ENCODE measurements around the gene ARFGEF3.

ARFGEF3 gene

DNA sequence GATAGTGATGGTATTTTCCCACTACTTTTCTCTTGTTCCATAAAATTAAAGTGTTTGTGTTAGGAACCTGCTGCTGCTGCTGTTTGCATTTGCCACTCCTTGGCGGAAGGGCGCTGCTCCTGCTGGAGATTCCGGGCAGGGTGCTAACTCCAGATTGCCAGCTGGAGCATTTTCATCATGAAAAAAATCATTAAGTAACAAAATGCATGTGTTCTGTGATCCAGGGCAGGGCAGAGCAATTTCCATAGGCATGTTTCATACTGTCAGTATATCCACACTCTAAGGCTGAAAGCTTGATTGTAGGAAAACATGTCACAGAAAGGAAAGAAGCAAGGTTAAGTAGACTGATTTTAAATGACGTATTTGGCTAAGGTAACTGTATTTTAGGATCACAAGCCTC, 32.5 kb downstream of the ARFGEF3 start:
- TF ChIP-seq, protein P1, sequence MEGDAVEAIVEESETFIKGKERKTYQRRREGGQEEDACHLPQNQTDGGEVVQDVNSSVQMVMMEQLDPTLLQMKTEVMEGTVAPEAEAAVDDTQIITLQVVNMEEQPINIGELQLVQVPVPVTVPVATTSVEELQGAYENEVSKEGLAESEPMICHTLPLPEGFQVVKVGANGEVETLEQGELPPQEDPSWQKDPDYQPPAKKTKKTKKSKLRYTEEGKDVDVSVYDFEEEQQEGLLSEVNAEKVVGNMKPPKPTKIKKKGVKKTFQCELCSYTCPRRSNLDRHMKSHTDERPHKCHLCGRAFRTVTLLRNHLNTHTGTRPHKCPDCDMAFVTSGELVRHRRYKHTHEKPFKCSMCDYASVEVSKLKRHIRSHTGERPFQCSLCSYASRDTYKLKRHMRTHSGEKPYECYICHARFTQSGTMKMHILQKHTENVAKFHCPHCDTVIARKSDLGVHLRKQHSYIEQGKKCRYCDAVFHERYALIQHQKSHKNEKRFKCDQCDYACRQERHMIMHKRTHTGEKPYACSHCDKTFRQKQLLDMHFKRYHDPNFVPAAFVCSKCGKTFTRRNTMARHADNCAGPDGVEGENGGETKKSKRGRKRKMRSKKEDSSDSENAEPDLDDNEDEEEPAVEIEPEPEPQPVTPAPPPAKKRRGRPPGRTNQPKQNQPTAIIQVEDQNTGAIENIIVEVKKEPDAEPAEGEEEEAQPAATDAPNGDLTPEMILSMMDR (IDR thresholded peaks at IDR 0.05; ENCODE audit: low read depth, low read length), result no peak
- no peak overlapping the region for H3K4me3 ChIP-seq (ENCODE audit: low read depth, low read length)
- DNase-seq, result no peak
- no peaks in the 10 kb centered on the region for H3K27me3 ChIP-seq
- no peaks in the 10 kb centered on the region for H3K4me1 ChIP-seq
- no peaks in the 10 kb centered on the region for H3K36me3 ChIP-seq
- no peaks in the 10 kb centered on the region for H3K9me3 ChIP-seq

DNA sequence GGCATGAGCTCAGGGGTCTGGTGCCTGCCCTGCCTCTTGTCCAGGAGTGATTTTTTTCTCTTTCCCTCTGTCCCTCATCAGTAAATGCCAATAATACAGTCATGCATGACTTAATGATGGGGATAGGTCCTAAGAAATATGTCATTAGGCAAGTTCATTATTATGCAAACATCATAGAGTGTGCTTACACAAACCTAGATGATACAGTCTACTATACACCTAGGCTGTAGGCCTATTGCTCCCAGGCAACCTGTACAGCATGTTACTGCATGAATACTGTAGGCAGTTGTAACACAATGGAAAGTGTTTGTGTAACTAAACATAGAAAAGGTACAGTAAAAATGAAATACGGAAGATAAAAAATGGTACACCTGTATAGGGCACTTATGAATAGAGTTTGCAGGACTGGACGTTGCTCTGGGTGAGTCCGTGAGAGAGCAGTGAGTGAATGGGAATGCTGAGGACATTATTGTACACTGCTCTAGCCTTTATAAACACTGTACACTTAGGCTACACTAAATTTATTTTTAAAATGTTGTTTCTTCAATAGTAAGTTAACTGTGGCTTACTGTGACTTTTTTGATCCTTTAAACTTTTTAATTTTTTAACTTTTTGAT, 34.5 kb downstream of the ARFGEF3 start:
- Histone ChIP-seq H3K4me3 (ENCODE audit: low read depth, low read length) (no peak overlapping the region), H3K9me3 (no peaks in the 10 kb centered on the region), H3K27me3 (no peaks in the 10 kb centered on the region), H3K4me1 (no peaks in the 10 kb centered on the region), H3K36me3 (no peaks in the 10 kb centered on the region)
- no peak for DNase-seq
- TF ChIP-seq, protein P1 (IDR thresholded peaks at IDR 0.05; ENCODE audit: low read depth, low read length), result no peak

DNA sequence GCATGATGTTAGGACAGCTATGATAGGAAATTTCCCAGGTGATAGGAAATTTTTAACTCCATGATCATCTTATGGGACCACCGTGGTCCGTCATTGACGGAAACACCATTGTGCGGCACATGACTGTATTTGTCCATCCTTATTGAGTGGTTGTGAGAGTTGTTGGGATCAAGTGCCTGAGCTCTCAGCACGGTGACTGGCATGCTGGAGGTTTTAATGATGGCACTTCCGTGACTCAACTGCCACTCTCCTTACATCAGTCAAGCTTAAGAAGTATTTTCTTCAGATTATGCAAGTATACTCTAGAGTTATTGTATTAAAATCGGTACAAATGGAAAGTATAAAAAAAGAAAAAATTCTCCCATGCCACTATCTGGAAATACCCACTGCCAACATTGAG, 35.8 kb downstream of the ARFGEF3 start:
- H3K36me3 ChIP-seq, result no peaks in the 10 kb centered on the region
- TF ChIP-seq, protein P1 (IDR thresholded peaks at IDR 0.05; ENCODE audit: low read depth, low read length), result no peak
- no peaks in the 10 kb centered on the region for H3K9me3 ChIP-seq
- no peak overlapping the region for H3K4me3 ChIP-seq (ENCODE audit: low read depth, low read length)
- H3K4me1 ChIP-seq, result no peaks in the 10 kb centered on the region
- no peaks in the 10 kb centered on the region for H3K27me3 ChIP-seq
- DNase-seq, result no peak

DNA sequence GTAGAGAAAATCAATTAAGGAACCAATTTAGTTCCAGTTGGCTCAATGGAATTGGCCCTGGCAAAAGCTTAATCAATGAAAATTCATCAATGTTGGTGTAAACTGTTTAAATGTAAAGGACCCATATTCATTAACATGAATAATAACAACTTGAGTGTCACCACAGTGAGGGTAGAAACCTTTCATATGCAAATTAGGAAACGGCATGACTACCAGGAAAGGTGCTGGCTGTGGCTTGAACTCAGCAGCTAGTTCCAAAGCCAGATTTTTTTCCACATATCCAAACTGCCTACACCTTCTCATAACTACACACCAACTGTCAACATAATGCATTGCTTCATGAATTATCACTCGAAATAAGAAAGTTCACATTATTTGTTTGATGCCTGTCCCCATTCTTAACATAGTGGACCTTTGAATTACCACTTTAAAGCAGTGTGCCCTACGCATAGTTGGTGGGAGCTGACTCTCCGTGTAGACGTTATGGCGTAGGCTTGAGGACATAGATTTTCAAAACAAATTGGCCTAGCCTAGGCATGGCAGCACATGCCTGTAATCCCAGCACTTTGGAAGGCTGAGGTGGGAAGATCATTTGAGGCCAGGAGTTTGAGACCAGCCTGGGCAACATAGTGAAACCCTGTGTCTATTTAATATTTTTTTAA, 36.8 kb downstream of the ARFGEF3 start:
- Histone ChIP-seq H3K9me3 (no peaks in the 10 kb centered on the region), H3K27me3 (no peaks in the 10 kb centered on the region), H3K4me1 (no peaks in the 10 kb centered on the region), H3K4me3 (ENCODE audit: low read depth, low read length) (no peak overlapping the region), H3K36me3 (no peaks in the 10 kb centered on the region)
- TF ChIP-seq, protein P1 (IDR thresholded peaks at IDR 0.05; ENCODE audit: low read depth, low read length), result no peak
- no peak for DNase-seq

DNA sequence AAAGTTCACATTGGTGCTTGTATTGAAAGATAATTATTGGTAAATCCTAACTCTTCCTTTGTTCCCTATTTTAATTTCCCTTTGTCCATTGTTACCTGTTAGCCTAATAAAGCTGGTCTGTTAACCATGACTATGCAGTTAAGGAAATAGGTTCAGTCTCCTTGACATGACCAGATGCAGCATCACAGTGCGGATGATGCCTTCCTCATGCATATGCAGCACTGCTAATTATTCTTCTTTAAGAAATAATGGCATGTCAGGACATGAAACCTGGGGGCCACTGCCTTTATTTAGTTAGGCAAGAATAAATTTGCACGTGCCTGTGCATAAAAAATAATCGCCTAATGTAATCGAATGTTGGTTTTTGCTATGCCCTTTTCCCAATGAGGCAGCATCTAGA, 40.1 kb downstream of the ARFGEF3 start:
- no peak for DNase-seq
- Histone ChIP-seq H3K4me1 (no peaks in the 10 kb centered on the region), H3K4me3 (ENCODE audit: low read depth, low read length) (no peak overlapping the region), H3K9me3 (no peaks in the 10 kb centered on the region), H3K36me3 (no peaks in the 10 kb centered on the region), H3K27me3 (no peaks in the 10 kb centered on the region)
- TF ChIP-seq, protein P1 (IDR thresholded peaks at IDR 0.05; ENCODE audit: low read depth, low read length), result no peak

DNA sequence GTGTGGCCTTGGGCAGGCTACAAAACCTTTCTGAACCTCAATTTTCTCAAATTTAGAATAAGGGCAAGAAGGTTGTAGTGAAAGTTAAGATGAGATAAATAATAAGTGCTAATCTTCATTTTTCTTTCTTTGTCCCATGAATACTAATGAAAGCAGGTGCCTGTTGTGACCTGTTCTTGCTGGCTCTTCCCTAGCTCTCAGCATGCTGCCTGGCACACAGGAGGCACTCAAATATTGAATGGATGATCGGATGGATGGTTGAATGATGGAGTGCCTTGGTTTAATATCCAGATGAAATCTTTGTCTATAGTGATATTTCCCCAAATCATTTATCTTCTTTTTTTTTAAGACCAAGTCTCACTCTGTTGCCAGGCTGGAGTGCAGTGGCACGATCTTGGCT, 41.6 kb downstream of the ARFGEF3 start:
- Histone ChIP-seq H3K9me3 (no peaks in the 10 kb centered on the region), H3K36me3 (no peaks in the 10 kb centered on the region), H3K4me1 (no peaks in the 10 kb centered on the region), H3K27me3 (no peaks in the 10 kb centered on the region), H3K4me3 (ENCODE audit: low read depth, low read length) (no peak overlapping the region)
- TF ChIP-seq, protein P1 (IDR thresholded peaks at IDR 0.05; ENCODE audit: low read depth, low read length), result no peak
- DNase-seq, result no peak

Measured in BE2C (cell line).